GM11168 (cell line): ENCODE measurements around the gene FOXO3.

Source experiments
- in situ Hi-C: fragments of 300-500 bp; cut with MboI; formaldehyde crosslinking; loops from one replicate; pipeline ENCODE4 v1.12.0; 2022; ENCODE audit warnings: low sequenced_read_pairs; ENCODE audit not compliant: unreplicated experiment

FOXO3 gene

DNA sequence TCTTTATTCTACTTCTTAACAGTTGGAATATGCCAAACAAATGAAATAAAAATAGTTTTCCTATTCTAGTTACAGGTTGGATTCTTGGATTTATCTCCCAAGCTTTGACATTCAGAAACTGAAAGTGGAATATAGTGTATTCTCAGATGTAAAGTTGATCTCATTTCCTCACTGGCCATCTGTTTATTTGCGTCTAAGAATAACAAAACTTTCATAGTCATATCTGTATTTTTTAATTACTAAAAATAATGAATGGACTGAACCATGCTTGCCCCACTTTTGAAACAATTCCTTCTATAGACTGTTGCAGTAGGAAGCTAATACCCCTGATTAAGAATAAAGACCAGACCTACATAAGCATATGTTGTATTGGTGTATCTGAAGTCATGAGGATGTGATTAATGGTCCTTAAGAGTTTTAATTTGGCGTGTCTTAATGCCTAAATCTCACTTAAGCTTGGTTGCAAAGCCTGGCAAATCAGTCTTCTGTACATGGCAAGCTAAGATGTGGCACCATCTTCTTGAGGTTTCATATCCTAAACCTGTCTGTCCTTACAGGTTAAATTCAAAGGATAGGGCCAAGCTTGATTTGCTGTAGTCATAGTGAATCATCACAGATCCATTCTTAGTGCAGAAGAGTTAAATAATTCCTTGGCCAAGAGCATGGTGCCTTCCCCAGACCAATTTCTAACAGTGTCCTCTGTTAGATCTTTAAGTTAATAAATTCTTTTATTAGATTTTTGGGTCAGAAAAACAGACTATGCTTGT, 58.9 kb downstream of the FOXO3 start:
- in situ Hi-C loops, result no loop called here

DNA sequence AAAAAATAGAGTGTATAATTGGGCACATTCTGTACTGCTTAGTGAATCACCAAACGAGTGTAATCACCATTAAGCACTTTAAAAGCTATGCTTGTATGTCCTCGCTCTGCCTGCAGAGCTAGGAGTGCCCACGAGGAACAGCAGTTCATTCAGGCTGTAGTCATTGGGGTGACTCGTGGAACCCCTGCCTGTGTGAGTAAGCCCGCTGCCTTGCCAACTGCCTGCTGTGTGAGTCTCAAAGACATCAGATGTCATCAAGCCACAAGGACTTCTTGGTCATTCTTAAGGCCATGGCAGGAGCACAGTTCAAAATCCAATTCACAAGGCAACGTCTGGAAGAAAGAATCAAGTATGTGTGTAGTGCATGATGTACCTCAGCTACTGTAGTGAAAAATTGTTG, 60.4 kb downstream of the FOXO3 start:
- in situ Hi-C loops, result no loop called here

DNA sequence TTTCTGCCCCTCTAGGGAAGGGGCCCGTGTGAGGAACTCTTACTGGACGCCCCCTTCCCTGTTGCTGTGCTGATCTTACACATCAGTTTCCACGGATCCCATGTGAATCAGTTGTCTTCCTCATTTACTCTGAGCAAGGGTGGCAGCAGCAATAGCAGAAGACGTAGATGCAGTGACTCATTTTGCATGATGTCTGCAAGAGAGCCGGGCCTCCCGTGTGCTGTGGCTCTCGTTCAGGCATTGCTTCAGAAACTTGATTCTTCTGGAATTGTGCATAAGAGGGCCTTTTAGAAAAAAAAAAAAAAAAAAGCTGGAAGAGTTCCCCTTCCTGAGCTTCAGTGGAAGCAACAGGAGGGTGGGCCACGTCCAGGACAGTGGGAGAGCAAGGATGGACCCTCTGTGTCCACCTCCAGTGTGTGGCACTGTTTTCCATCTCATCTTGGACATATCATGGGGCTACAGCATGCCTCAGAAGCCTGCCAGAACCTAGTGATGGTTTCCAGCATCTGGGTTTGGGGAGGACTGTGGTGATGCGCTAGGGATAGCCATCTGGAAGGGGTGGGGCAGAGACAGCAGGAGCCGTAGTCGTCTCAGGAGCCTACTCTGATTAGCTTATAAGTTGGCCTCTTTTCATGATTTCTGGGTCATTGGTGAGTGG, 62.1 kb downstream of the FOXO3 start:
- in situ Hi-C loops, result no loop called here

DNA sequence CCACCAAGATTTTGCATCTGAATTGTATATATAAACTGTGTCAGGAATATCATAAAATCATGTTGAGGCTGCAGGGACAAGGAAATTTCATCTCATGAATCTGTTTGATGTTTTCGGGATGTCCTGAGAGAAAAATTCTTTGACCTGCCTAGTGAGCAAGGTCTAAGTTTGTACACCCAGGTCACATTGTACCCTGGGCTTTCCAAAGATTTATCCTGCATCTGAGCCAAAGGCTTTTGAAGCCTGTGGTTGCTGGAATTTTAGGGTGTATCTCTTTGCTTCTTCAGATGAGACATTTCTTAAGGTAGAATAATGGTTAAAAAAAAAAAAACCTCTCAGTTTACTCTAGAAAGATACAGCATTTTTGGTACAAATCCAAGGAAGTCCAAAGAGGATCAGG, 63.3 kb downstream of the FOXO3 start:
- in situ Hi-C loops, result no loop called here

DNA sequence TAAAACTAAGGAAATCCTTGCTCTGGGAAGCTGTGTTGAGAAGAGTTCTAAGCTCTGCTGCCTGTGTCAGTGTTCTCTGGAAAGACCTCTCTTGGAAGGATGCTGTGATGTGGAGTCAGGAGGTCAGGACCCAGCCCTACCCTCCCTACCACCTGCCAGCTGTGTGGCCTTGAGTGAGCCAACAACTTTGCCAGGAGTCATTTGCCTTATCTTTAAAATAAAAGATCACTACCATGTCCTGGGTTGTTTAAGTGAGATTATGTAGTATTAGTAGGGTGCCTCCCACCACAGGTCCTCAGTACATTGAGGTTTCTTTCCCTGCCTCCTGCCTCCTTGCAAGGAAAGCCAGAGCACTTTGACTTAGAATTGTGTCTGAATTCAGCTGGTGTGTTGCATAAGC, 64.9 kb downstream of the FOXO3 start:
- in situ Hi-C loops, result no loop called here

DNA sequence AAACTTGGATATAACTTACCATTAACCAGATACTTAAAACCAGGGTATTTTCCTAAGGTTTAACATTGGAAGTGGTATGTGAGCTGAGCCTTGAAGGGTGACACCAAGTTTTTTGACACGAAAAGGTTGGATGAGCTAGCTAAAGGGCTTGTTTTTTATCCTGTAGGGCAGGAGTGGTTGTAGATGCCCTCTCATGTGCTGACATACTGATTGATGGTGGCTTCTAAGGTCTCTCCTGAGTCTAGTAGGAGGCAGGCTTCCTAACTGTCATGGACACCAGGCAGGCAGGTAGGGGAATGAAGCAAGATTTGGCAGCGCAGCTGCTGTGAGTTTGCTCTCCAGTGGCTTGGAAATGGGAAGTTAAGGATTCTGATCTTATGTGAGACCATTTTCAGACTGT, 66.1 kb downstream of the FOXO3 start:
- in situ Hi-C loops, result no loop called here

DNA sequence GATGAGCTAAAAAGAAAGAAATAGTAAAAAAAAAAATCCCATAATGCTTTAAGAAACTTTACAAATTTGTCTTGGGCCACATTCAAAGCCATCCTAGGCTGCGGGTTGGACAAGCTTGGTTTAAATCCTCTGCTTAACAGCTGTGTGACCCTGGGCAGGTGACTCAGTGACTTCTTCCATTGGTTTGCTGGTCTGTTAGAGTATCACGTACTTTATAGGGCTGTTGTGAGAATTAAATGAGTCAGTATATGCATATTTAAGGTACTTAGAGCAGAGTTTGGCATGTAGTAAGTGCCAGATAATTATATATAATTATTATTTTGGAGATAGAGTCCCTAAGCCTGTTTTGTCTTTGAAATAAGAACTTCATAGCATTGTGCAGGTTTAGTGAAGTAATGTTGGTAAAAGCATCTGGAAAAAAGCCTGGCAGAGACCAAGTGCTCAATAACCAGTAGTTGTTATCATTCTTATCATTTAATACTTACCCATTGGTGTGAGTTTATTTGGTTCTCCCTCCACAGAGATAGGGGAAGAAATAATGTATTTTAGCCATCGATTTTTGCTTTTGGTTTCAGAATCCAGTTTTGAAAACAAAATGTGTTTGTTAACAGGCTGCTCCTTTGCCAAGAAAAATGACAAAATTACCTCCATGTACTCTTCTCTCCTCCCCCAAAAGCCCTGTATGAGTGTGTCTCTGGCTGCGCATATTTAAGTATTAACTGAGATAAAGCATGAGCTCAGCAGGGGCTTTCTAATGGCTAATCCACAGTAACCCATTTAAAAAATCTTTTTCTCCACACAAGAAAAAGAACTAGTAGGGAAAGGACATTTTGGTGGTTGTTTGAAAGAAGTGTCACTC, 67.2 kb downstream of the FOXO3 start:
- in situ Hi-C loops, result no loop called here

DNA sequence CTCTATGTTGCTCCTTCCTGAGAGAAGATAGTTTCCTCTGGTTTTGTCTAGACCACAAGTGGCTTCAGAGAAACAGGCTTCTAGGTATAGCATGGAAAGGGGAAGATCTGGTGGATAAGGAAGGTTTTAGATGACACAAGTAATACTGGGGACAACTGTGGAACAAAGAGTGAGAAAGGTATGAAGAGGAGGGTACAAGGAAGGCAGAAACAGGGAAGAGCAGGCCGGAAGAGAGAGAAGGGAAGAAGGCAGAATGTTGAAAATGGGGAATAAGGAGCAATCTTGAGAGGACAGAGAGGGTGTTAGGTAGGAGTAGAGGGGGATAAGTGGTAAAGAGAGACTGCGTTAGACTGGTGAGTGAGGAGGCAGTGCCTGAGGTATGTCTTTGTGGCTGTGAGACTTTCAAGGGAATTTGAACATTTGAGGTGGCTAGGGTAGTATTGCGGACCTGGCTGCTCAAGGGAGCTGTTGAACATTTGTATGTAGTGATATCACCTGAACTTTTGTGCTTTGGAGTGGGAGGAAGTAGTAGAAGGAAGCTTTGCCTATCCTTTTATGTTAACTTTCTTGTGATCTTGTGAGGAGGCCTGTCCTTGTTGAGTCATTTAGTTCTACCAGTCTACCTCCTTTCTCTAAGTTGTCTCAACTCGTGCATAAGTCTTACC, 69.5 kb downstream of the FOXO3 start:
- in situ Hi-C loops, result no loop called here

DNA sequence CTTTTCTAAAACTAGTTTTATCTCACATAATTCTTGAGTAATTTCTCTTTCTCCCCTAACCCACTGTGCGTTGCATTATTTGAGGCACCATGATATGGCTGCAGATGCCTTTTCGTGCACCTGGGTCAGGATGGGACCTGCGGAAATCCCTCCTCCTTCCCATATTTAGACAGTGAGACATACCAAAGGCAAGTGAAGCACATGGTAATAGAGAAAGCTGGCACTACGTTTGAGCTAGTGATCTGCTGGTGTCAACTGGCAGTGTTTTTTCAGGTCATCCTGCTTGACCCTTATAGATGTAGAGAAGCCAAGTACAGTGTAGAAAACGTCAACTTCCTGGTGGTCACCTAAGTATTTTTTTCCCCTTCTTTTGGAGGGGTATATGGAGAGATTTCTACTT, 71.7 kb downstream of the FOXO3 start:
- in situ Hi-C loops, result no loop called here

DNA sequence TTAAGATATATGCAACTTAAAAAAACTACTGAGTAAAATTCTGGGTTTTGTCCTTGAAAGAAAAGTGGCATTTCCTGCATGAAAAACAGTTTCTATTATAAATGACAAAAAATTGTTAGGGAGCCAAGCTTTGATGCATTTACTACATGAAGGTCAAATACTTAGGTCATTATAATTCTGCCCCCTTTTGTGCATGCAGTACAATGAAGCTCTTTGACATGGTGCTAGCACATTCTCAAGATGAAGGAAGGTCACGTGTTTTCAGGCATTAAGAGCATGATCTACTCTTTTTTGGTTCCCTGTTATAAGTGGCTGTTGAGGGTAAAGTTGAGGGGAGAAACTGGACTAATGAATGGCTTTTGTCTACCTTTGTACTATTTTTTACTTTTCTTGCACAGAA, 72.7 kb downstream of the FOXO3 start:
- in situ Hi-C loops, result no loop called here

DNA sequence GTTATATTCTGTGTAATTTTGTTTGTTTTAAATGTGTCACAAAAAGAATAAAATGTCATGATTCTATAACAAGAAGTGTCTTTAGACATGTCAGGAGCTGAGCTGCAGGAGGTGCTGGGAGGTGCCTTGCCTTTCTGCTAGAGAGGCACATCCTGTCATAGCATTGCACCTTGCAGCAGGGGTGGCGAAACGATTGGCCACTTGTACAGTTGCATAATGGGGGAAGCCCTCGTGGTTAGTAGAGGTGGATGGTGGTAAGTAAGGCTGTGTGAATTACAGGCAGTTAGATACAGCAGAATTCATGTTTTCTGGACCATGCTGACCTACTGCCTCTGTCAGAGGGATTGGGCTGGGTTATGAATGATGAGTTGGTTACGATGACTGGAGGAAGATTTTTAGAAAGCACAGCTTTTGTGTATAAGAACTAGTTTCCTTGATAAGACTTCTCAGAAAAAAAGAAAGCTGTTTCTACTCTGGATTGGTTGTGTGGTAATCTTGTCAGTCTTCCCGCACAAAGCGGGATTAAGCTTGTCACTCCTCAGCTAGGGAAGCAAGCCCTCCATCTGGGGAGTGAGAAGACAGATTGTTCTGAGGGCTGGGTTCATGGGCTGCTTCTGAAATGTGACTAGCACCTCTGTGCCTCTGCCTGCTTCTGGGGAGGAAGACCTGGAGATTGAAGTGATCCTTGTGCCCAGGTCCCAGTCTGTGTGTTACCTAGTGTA, 74.9 kb downstream of the FOXO3 start:
- in situ Hi-C loops, result no loop called here

DNA sequence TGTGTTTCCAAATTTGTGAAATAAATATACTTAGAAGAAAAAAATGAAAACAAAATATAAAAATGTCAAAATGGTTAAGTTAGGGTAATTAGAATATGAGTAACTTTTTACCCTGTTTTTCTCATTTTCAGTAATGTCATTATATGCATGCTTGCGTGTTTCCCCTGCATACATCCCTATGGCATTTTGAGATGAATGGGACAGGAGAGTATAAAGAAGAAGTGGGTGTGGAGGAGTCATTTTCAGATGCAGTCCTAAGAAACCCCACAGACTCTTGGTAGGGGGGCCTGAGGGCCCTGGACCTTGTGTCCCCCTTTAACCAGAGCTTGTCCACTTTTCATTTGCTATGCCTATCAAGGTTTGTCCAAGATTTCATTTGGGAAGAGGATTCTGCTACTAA, 77.2 kb downstream of the FOXO3 start:
- in situ Hi-C loops, result no loop called here

DNA sequence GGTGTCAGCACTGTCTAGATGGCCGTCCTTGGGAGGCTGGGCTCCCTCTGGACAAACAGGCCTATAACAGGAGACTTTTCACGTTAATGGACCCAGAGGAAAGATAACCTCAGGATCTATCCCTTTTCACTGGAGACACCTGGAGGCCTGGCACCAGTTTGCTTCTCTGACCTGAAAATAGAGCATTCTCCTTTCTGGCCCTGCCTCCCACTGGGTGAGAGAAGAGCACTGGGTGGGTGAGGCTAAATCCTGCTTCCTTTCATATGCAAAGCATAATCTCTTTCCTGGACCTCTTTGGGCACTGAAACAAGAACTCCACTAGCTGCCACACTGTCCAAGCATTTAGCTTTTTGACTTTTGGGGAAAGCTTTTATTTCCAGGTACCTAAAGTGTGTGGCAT, 78.3 kb downstream of the FOXO3 start:
- in situ Hi-C loops, result no loop called here

DNA sequence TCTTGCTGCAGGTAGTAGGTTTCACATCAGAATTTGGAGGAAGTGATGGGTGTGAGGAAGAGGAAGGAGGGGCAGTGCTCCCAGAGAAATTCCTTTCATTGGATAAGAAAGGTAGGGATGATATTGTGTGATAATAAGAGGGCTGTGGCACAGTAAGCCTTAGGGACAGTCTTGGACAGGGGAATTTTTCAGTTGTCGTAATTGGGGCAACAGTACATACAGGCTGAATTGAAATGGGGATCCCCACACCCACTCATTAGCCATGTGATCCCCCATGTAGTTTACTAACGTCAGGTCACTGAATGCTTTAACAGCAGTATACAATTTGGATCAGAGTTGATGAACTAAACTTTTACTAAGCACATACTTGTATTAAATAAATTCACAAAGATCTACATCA, 79.4 kb downstream of the FOXO3 start:
- in situ Hi-C loops, result no loop called here

DNA sequence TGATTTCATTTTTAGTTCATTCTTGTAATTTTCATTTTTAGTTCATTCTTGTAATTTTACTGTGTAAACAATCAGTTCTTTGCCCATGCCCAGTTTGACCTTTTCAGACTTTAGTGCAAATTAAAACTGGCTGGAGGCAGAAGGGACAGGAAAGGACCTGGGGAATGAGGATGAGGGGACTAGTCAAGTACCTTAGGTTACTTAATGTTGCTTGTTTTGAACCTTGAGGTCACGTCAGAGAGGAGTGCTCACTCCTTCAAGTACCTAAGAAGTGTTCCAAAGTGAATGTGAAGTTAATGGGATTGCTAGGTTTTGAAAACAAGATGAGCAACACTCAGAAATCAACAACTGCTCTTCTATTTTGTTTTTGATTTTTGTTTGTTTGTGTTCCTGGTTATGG, 82.5 kb downstream of the FOXO3 start:
- in situ Hi-C loops, result no loop called here

DNA sequence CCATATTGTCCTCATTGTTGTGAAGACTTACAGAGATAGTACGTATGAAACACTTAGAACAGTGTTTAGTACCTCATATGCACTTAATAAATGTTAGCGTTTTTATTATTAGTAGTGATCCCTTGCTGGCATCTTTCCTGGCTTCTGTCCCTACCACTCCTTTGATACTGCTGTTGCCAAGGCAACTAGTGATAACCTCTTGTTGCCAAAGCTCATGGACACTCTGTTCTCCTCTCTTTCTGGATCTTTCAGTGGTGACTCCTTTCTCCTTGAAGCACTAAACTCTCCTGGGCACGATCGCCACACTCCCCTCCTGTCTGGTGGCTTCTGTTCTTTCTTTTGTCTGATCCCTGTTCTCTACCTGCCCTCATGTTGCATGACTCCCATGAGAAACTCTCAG, 83.5 kb downstream of the FOXO3 start:
- in situ Hi-C loops, result no loop called here

DNA sequence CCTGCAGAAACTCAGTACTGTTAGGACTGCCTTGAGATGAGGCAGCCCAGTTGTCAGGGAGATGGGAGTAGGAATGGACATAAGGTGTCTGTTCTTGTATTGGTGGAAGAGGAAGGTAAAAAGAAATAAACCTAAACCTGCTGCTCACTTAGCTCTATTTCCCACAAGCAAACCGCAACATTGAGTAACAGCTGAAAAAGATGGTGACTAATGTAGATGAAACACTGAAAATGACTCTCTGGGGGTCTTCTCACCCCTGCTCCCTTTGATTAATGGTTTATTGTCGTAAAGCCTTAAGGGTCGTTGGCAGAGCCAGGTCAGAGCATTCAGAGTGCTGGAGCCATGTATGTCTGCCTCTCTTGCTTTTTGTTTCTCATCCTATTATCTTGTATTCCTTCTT, 87.5 kb downstream of the FOXO3 start:
- in situ Hi-C loops, result no loop called here

DNA sequence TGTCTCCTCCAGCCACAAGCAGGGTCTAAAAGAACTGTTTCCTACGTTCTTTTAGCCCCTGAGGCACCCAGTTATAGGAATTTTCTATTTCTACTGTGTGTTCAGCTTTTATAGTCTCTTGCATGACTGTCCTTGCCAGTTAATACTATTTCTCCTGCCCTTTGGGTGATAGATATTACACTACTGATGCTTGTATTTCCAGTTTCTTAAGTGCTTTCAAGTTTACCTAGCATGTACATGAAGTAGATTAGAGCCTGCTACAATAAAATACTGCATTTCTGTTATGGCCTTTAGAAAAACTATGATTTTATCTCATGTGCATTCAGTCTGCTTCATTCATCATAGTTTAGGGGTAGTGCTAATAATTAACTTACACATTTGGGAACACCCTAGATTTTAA, 89.6 kb downstream of the FOXO3 start:
- in situ Hi-C loops, result no loop called here

DNA sequence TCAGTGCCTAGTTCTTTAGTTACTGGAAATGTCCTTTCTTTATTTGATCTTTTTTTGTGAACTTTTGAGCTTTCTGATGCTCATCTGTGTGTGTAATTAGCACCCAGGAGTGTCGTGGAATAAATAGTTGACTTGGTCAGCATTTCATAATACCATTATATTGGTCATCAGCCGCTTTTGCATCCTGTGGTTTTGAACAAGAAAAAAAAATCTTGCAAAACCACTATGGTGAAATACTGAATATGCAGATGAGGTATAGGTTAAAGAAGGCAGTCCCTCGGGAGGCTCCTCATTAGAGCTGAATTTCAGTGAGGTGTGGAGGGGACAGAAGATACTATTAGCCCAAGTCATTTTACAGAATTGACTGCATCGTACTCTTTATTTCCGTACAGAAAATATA, 90.1 kb downstream of the FOXO3 start:
- in situ Hi-C loops, result no loop called here
